GM12875 (cell line): ENCODE data around the gene TXNDC5.

Experiments
- H3K4me3 ChIP-seq: one replicate; pipeline ENCODE4 v1.5.1; 2011; ENCODE audit warnings: low read depth, low read length, control low read depth
- CTCF ChIP-seq: IDR thresholded peaks from 2 replicates; pipeline ENCODE4 v1.5.1; 2011; ENCODE audit warnings: low read depth, mild to moderate bottlenecking, control low read depth, inconsistent platforms, low read length, moderate library complexity, borderline replicate concordance; ENCODE audit not compliant: insufficient read depth

TXNDC5 gene

DNA sequence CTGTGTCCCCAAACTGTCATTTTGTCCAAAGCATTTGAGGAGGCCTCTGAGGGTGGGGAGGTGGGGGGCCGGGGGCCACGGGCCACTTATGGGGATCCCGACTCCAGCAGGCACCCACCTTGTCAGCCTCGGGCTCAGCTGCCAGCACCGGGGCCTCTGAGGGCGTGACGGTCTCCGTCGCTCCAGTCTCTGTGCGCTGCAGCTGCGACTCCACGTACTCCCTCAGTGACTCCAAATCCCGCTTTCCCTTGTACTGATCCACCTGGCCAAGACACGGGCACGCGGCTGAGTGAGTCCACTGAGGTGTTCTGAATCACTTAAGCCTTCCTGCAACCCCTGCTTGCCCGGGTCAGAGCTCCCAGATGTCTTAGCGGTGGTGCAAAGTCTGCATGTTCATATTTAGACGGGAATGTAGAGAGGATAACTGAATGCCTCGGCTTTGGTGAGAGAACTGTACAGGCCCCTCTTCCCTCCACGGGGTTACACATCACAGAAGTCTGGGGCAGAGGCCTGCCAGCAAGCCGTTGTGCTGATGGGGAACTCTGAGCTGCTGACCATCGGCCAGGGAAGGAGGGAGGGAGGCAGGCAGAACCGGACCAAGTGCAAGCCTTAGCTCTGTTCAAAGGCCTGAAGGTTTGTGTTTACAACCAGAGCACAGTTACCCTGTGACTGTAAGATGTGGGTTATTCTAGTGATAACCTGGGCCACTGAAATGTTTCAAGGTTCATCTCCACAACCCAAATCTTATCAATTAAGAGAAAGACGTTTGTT is 21.8 kb downstream of the TXNDC5 start:
- TF ChIP-seq CTCF, result no peak
- no peak overlapping the region for H3K4me3 ChIP-seq

DNA sequence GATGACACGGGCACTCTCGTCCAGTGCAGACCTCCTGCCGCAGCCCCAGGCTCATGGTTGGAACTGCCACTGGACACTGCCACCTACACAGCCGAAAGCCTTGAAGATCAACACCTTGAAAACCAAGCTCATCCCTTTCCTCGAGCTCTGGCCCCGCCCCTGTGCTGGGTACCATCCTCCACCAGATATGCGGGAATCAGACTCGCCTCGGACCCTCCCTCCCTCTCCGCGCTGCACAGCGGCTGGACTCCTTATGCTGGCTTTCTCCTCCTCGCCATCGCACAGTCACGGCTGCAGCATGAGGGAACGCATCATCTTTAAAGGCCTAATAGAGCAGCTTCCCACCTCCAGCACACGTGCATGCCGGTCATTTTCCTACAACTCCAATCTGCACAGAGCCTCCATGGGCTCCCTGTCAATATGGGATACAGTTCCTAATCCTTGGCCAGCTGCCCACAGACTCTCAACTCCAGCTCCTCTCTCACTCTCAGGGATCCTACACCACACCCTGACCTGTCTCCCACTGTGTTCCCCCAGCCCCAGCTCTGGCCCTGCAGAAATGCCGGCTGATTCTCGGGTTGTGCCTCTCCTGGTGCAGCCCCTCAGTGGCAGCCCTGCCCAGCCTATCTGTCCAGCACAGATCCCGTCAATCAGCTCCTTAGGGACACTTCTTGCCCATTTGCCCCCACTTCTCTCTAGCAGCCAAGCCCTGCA is 23.2 kb downstream of the TXNDC5 start:
- TF ChIP-seq CTCF, result no peak
- H3K4me3 ChIP-seq, result no peak overlapping the region

GRCh38 chr6:7886132-7886531 is 24.5 kb downstream of the TXNDC5 start:
- H3K4me3 ChIP-seq, result no peak overlapping the region
- TF ChIP-seq CTCF, result no peak

DNA sequence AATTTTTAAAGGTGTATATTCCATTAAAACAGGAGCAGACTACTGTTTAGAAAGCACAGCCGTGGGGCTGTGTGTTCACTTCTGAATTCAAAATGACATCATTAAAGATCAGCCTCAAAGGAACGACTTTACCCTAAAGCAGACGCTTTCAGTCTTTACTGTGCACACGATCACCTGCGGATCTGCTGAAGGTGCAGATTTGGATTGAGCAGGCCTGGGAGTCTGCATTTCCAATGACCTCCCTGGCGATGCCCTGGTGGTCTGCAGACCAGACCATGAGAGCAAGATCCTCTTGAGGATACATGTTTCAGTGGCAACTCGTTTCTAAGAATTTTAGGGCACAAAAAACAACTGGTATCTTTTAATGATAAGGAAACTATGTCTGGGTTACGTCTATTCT is 27.2 kb downstream of the TXNDC5 start:
- TF ChIP-seq CTCF, result no peak
- H3K4me3 ChIP-seq, result no peak overlapping the region

DNA sequence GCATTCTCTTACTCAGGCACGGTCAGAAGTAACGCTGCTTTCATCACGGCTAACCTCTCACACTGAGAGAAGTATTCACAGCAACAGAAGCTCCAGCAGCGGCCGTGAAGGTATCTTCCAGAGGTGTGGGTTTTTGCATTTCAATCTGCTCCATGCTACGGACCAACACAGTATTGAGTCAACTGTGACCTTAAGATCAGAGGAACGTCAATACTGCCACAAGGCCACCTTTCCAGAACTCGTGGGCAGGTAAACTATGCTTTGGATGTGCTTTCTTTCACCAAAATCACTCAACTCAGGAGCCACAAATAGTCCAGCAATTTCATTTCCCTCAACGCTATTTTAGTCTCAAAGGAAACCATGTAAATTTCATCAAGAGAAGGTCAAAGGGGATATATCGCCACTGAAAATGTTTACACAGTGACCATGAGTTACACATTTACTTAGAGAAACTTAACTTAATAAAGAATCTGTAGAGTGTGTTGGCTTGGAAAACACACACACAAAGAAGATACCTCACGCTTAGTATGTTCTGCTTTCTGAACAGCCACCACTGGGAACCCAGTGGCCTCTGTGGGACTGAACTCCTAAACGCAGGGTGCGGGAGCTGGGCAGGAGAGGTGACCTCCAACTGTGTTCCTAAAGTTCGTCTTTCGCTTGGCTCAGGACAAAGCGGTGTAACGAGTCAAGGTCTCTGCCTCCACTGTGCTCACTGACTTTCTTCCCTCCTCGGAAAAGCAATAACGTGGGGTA is 27.9 kb downstream of the TXNDC5 start:
- no peak for TF ChIP-seq CTCF
- H3K4me3 ChIP-seq, result no peak overlapping the region

- no peak for TF ChIP-seq CTCF
- H3K4me3 ChIP-seq, result no peak overlapping the region
Observed at GRCh38 chr6:7881765-7882500, 28.7 kb downstream of the TXNDC5 start.
